Osteoblast (primary cell): ENCODE results near the gene C10orf71. TPM values are rescaled to one million over a fixed set of nuclear protein-coding genes. Genes with fewer than 3 reads are reported as not detected.

ENCODE experiments used
- DNase-seq: peaks from one replicate; pipeline ENCODE4 v3.0.0; 2011; ENCODE audit warnings: low spot score, mixed read lengths; ENCODE audit not compliant: insufficient read length; ENCODE audit errors: missing footprints
- H2AFZ ChIP-seq: 2 replicates; pipeline ENCODE4 v1.6.0; 2011; ENCODE audit warnings: mild to moderate bottlenecking, low read length
- H3K27ac ChIP-seq: 2 replicates; pipeline ENCODE4 v1.5.1; 2011; ENCODE audit warnings: mild to moderate bottlenecking, low read depth, low read length, moderate library complexity
- H3K27me3 ChIP-seq: 2 replicates; pipeline ENCODE4 v1.6.0; 2012; ENCODE audit warnings: mild to moderate bottlenecking, control low read depth, inconsistent platforms, low read length, moderate library complexity; ENCODE audit not compliant: insufficient read depth
- H3K36me3 ChIP-seq: 2 replicates; pipeline ENCODE4 v1.5.1; 2011; ENCODE audit warnings: mild to moderate bottlenecking, low read length, control low read depth, moderate library complexity; ENCODE audit not compliant: insufficient read depth
- H3K4me1 ChIP-seq: 2 replicates; pipeline ENCODE4 v1.5.1; 2011; ENCODE audit warnings: mild to moderate bottlenecking, low read length, control low read depth, moderate library complexity; ENCODE audit not compliant: insufficient read depth
- H3K4me2 ChIP-seq: 2 replicates; pipeline ENCODE4 v1.6.0; 2011; ENCODE audit warnings: mild to moderate bottlenecking, low read length; ENCODE audit not compliant: insufficient read depth
- H3K4me3 ChIP-seq: fragments of 200-600 bp; sonication (generic); 3 replicates; pipeline ENCODE4 v1.5.1; 2012; ENCODE audit warnings: mild to moderate bottlenecking, low read length, inconsistent platforms; ENCODE audit not compliant: insufficient read depth
- H3K79me2 ChIP-seq: 2 replicates; pipeline ENCODE4 v1.6.0; 2012; ENCODE audit warnings: mild to moderate bottlenecking, low read length, control low read depth, inconsistent platforms; ENCODE audit not compliant: insufficient read depth
- H3K9me3 ChIP-seq: 2 replicates; pipeline ENCODE4 v1.5.1; 2011; ENCODE audit warnings: low read depth, low read length, control low read depth
- H4K20me1 ChIP-seq: 2 replicates; pipeline ENCODE4 v1.6.0; 2012; ENCODE audit warnings: mild to moderate bottlenecking, low read length, control low read depth; ENCODE audit not compliant: insufficient read depth
- total RNA-seq: library from RNA; depleted of rRNA; stranded (reverse); fragments of >200 nt; gene quantifications from 2 replicates; pipeline ENCODE4 v1.2.3, GENCODE V29; 2012
- TF ChIP-seq, protein P1 (sequence below): IDR thresholded peaks from 2 replicates; pipeline ENCODE4 v1.5.1; 2011; ENCODE audit warnings: mild to moderate bottlenecking, low read depth, low read length, moderate library complexity; ENCODE audit errors: extremely low read depth

Gene C10orf71, protein sequence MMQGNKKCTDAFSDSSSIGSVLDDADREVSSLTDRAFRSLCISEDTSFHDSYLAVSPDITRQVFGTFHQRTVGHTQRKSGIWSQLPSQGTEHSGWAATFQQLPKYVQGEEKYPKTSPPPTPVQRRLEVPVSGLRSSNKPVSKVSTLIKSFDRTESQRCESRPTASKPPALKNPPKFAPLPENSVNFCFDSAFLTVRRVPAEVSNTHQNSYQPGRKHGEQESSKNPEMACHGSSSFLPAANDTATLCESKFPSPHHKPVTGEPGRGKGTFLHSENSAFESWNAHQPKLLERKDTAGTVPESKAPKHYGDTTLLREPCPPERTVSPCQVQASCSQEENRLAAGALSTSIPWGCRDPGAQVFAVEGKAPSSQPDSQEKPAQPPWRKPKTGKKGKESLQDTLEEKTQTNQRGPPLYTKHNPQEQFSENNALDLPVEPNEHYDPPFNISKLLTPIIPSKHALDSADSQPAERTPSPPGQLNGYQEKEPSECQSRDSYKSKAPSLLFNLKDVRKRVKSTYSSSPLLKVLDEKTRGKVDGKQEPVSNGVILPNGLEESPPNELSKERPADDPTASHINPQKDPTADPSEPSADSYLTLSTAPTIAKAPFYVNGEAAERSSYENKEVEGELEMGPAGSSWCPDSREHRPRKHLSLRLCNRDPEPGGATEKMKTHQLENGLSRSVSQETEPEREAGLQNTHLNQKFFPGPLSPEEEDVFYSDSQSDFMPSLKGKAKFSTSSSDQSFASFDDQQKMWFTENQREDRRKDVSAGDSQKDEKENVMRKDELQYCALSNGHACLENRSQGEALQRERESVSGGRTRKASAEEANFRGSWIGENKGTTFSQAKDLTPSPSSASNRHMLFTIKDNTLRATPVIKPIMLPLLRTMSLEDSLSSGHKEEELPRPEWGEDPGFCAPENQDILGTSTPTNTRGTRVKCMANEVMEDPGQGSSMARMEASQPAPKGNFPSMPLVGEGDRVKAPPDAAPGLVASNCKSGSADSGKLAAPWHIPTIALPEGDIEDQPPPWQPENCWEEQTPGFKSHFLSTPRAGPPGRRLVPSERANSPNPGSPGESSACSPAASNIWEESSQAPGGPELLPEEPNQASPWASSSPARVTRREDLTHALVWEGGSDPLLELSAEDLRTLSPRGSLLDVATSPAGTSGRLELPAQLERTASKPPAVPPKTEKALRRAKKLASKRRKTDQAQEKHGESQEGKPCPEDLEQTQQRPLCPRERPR (N-terminal part only)
- not detected in 2 replicates for total RNA-seq

DNA sequence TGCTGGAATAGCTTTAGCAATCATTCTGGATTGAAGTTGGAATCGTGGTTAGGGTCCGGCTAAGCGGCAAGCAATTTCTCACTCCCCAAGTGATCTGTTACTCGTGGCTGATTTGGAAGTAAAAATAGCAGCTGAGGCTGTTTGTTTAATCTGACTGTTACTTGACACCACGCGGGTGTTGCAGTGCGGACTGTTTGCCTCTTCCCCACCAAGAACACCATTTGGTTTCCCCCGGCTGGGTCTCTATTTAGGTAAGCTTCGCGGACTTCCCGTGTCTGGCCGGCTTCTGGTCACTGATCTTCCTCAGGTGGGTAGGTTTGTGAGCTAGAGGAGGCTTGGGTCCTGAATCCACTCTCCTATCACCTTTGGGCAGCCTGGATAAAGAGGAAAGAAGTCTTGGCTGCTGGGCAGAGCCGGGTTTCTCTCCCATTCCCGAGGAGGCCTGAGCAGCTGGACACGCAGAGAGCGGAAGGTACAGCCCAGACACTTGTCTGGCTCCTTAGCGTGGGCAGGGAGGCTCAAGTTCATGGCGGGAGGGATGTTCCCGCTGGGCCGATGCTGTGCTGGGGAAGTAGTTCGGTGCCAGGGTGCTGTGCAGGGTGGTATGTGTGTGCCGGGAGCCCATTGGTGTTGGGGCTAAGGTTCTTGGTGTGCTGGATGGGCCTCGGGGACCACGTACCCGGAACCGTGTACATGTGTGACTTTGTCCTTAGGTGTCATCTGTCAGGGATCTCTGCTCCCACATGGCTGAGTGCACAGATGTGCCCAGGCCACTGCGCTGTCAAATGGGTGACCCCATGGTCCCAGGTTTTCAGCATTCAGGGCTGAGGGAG is at the start of gene C10orf71:
Gene C10orf71, plus strand, starts transcription at position 188 of the 833 bp plus-strand sequence. CDS start 23,376 bp downstream, outside the sequence.
- no peaks in the 10 kb centered on the region for H4K20me1 ChIP-seq
- H3K9me3 ChIP-seq: no peaks in the 10 kb centered on the region
- H3K79me2 ChIP-seq: no peaks in the 10 kb centered on the region
- DNase-seq: peak; percentile 74
- no peak within 1 kb of the TSS for H2AFZ ChIP-seq
- TF ChIP-seq, protein P1, sequence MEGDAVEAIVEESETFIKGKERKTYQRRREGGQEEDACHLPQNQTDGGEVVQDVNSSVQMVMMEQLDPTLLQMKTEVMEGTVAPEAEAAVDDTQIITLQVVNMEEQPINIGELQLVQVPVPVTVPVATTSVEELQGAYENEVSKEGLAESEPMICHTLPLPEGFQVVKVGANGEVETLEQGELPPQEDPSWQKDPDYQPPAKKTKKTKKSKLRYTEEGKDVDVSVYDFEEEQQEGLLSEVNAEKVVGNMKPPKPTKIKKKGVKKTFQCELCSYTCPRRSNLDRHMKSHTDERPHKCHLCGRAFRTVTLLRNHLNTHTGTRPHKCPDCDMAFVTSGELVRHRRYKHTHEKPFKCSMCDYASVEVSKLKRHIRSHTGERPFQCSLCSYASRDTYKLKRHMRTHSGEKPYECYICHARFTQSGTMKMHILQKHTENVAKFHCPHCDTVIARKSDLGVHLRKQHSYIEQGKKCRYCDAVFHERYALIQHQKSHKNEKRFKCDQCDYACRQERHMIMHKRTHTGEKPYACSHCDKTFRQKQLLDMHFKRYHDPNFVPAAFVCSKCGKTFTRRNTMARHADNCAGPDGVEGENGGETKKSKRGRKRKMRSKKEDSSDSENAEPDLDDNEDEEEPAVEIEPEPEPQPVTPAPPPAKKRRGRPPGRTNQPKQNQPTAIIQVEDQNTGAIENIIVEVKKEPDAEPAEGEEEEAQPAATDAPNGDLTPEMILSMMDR: no peak
- no peaks in the 10 kb centered on the region for H3K4me1 ChIP-seq
- peak within 1 kb of the TSS; percentile 47 for H3K4me2 ChIP-seq
- no peak within 1 kb of the TSS for H3K27ac ChIP-seq
- peaks cover 39% of the 10 kb centered on the region for H3K27me3 ChIP-seq
- H3K4me3 ChIP-seq: no peak within 1 kb of the TSS
- no peaks in the 10 kb centered on the region for H3K36me3 ChIP-seq

DNA sequence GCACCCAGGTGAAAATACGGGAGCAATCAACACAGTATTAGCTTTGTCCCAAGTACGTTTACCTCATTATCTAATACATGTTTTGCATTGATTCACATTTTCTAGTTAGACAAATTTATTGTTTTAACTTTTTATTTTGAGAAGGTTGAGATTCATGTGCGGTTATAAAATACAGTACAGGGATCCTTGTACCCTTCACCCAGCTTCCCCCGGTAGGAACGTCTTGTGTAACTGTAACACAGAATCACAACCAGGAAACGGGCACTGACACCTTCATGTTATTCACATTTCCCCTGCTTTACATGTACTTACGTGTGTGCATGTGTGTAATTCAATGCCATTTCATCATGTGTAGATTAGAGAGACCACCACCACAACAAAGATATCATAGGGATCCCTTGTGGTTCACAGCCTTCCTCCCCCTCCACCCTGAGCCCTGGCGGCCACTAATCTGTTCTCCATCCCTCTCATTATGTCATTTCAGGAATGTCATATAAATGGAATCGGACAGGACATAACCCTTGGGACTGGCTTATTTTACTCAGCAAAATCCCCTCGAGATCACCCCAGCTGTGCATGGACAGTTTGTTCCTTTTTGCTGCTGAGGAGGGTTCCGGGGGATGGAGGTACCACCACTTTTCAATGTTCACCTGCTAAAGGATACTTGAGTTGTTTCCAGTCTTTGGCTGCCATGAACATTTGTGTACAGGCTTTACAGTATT is 46.5 kb upstream of the C10orf71 start:
- Histone ChIP-seq H3K79me2 (no peaks in the 10 kb centered on the region), H2AFZ (no peak overlapping the region), H3K27me3 (peaks cover 28% of the 10 kb centered on the region), H4K20me1 (no peaks in the 10 kb centered on the region), H3K9me3 (no peaks in the 10 kb centered on the region), H3K4me2 (no peak overlapping the region), H3K4me3 (no peak overlapping the region), H3K4me1 (no peaks in the 10 kb centered on the region), H3K36me3 (no peaks in the 10 kb centered on the region), H3K27ac (no peak overlapping the region)
- TF ChIP-seq, protein P1: no peak
- DNase-seq: no peak

DNA sequence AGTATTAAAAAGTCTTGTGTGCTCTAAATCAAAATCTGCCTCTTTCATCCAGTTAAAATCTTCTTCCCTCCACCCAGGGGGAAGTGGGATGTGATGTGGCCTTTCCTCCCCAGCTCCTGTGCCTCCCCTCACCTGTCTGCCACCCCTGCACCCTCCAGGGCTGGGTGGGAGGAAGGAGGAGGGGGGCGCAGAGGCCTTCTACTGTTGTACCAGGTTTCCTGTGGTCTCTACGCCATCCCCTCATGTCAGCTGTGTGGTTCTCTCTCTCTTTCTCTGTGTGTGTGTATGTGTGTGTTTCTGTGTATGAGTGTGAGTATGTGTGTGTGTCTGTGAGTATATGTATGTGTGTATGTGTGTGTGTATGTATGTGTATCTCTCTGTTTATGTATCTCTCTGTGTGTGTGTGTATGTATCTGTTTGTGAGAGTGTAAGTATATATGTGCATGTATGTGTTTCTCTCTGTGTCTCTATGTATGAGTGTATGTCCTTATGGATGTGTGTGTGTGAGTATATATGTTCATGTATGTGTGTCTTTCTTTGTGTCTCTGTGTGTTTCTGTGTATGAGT is 45.5 kb upstream of the C10orf71 start:
- TF ChIP-seq, protein P1: no peak
- H2AFZ ChIP-seq: no peak overlapping the region
- no peak overlapping the region for H3K4me2 ChIP-seq
- H3K27ac ChIP-seq: no peak overlapping the region
- no peaks in the 10 kb centered on the region for H3K4me1 ChIP-seq
- peaks cover 28% of the 10 kb centered on the region for H3K27me3 ChIP-seq
- no peaks in the 10 kb centered on the region for H3K79me2 ChIP-seq
- H3K36me3 ChIP-seq: no peaks in the 10 kb centered on the region
- no peaks in the 10 kb centered on the region for H4K20me1 ChIP-seq
- no peaks in the 10 kb centered on the region for H3K9me3 ChIP-seq
- DNase-seq: no peak
- H3K4me3 ChIP-seq: no peak overlapping the region
